HG02981 (cell line): Measurements from ENCODE around the gene FRYL.
"Not testable (repeated sequence)": the region's sequence is repeated elsewhere in the genome, so short reads cannot be mapped to it uniquely, and the experiment has no call there.

Source experiments
- ATAC-seq: cut with Tn5 transposase; IDR thresholded peaks from one replicate; pipeline ENCODE4 v1.9.1; 2021; ENCODE audit warnings: mild to moderate bottlenecking, moderate library complexity; ENCODE audit not compliant: unreplicated experiment

FRYL gene

GRCh38 chr4:48786549-48786948 is 6.5 kb upstream of the FRYL start:
- ATAC-seq: no peak

- no peak for ATAC-seq
Observed at GRCh38 chr4:48785302-48785701, 5.2 kb upstream of the FRYL start.

DNA sequence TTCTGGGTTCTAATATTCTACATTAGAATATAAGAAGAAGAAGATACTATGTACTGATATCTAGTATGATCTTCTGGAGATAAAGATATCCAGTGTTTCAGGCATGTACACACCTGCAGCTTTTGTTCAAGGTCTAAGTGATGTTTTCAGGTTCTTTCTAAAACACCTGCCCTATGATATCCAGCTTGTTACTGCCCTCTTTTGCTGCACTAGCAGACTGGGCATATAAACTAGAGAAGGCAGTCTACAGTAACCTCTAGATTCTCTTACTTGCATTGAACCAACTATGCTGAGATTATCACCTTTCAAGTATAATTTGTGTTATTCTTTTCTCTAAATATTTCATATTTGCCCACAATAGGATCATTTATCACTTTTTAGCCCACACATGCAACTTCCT is 1.9 kb upstream of the FRYL start:
- no peak for ATAC-seq

DNA sequence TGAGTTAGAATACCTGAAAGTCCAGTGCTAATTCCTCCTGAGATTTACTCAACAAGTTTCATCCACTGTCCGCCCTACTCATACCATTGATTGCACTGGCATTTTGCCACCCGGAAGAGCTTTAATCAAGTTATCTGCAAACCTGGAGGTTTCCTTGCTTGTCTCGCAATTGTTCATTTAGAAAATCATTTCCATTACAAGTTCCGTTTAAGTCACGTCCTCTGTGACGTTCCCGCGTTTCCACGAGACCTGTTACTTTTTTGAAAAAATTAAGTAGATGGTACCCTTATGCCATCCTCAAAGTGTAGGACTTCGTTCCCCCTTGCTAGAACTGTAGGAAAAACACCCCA is 761 bp upstream of the FRYL start:
- no peak for ATAC-seq

GRCh38 chr4:48779095-48779997 is 733 bp downstream of the FRYL start:
- ATAC-seq: peak; percentile 25

DNA sequence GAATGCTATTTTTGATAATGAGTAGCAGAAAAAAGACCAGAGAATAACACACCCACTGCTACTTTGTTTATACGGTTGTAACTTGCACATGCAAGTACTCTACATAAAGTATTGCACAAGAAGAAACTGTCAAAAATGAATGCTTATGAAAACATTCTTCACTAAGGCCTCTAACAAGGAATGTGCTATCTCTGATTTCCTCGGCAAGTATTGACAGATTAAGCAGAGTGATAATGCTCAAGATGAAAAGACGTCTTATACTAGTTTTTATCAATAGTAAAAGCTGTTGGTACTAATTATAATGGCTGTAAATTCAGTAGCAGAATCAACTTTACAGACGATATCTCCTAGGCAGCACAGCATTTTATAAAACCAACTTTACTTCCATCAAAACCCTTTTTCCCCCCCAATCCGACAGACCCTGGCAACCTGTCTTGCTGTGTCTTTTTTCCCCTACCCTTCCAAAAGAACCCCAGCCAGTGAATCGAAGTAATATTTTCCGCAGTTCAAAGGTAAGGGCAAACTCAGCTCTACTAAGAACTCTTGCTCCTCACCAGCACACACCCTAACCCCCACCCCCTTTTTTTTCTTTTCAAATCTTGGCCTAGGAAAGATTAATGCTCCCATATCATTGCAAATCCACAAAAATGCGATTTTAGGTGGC is 1.5 kb downstream of the FRYL start:
- no peak for ATAC-seq

- ATAC-seq: no peak
Observed at GRCh38 chr4:48777739-48778138, 2.3 kb downstream of the FRYL start.

- no peak for ATAC-seq
Observed at GRCh38 chr4:48774760-48775710, 5.0 kb downstream of the FRYL start.

- ATAC-seq: no peak
Observed at GRCh38 chr4:48772556-48772955, 7.5 kb downstream of the FRYL start.

GRCh38 chr4:48767055-48767929 is 12.8 kb downstream of the FRYL start:
- ATAC-seq: no peak

DNA sequence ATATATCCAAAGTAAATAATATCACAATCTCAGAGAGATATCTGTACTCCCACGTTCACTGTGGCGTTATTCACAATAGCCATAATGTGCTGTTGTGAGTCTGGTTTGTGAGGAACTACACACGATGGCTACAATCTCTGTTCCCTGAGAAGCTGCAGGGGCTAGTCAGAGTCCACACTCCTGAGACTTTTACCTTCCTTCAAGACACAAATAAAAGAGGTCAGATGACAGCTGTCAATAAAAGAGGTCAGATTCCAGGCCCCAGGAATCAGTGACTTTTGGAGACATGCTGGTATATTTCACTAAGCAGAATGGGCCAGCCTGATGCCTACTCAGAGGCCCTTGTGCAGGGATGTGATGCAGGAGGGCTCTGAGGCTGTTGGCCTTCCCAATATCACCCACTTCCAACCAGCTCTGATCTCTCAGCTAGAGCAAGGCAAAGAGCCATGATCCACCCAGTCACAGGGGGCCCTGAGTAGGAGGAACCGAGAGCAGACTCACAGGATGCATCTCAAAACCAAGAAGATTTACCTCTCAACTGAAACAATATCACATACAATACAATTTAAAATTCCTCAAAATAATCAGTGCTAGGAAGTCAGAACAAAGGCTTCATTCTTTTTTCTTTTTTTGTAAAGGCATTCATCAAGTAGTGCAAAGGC is 13.8 kb downstream of the FRYL start:
- ATAC-seq: no peak

DNA sequence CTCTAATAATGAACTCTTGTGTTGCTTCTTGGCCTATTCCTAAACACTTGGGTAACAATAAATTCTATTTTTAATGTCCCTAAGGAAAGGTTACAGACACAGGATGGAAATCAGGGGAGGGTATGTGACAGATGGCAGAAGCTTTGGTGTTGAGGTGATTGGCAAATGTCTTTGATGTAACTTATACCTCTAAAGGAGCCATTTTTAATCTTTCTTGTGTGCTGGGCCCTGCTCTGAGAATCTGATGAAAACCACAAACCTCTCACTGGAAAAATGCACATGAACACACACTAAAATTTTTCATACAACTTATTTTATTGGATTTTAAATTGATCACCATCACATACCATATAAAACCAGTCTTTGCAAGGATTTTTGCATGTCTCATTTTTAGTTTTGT is 17.7 kb downstream of the FRYL start:
- ATAC-seq: no peak

GRCh38 chr4:48761286-48761685 is 18.8 kb downstream of the FRYL start:
- no peak for ATAC-seq

GRCh38 chr4:48758703-48759102 is 21.4 kb downstream of the FRYL start:
- not testable (repeated sequence) for ATAC-seq

- no peak for ATAC-seq
Observed at GRCh38 chr4:48756689-48757220, 23.3 kb downstream of the FRYL start.

- ATAC-seq: no peak
Observed at GRCh38 chr4:48755281-48755680, 24.8 kb downstream of the FRYL start.

DNA sequence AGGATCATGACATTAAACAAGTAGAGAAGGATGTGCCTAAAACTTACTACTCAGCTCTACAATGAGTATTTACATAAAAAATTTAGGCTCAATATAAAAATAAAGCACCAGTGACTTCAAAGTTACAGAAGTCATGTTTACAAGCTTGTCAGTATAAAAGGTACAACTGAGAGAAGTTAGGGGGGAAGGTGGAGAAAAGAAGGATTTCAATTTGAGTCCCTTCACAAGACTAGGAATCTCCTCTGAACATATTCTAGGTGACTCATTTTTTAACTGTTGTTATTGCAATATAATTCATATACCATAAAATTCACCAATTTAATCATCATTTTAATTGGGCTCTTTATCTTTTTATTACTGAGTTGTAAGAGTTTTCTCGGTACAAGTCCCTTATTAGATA is 26.9 kb downstream of the FRYL start:
- no peak for ATAC-seq

GRCh38 chr4:48752726-48753125 is 27.4 kb downstream of the FRYL start:
- no peak for ATAC-seq

DNA sequence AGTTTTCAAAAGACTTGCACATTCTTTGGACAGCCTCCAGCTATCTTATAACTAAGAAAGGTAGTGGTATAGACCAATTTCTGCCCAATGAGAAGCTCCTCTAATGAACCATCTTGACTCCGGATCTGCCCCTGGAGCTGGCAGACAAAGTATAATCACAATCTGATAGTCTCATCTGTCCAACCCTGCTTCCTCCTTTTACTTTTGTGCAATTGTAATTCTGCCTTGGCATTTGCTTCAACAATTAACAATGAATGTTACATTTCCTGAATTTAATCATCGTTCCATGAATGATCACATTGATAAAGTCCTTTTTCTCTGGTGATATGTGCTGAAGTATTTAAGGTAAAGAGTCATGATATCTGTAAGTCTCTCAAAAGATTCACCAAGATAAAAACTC is 27.8 kb downstream of the FRYL start:
- no peak for ATAC-seq
